Endodermal cell (in vitro differentiated cells): Measurements from ENCODE around the gene EPS8L2. TPM values are rescaled to one million over a fixed set of nuclear protein-coding genes. Genes with fewer than 3 reads are reported as not detected.
A peak's percentile ranks its signal among the peaks of the same experiment; 100 is the strongest.

Experiments used
- DNase-seq: peaks from one replicate; pipeline ENCODE4 v3.0.0-alpha.2; 2017
- H3K27ac ChIP-seq: 2 replicates; pipeline ENCODE4 v1.5.1; 2013; ENCODE audit warnings: mild to moderate bottlenecking, low read depth, low read length, moderate library complexity
- H3K27me3 ChIP-seq: 2 replicates; pipeline ENCODE4 v1.6.1; 2013; ENCODE audit warnings: mild to moderate bottlenecking, low read length, moderate library complexity; ENCODE audit not compliant: insufficient read depth, control insufficient read depth, poor library complexity, severe bottlenecking
- H3K36me3 ChIP-seq: 2 replicates; pipeline ENCODE4 v1.7.0; 2013; ENCODE audit warnings: mild to moderate bottlenecking, low read length, moderate library complexity; ENCODE audit not compliant: control insufficient read depth, insufficient read depth
- H3K4me1 ChIP-seq: one replicate; pipeline ENCODE4 v1.7.0; 2013; ENCODE audit warnings: low read length; ENCODE audit not compliant: control insufficient read depth, insufficient read depth
- H3K4me3 ChIP-seq: 2 replicates; pipeline ENCODE4 v1.5.1; 2013; ENCODE audit warnings: mild to moderate bottlenecking, low read length, moderate library complexity
- H3K9ac ChIP-seq: 2 replicates; pipeline ENCODE4 v1.6.1; 2013; ENCODE audit warnings: mild to moderate bottlenecking, low read length, moderate library complexity; ENCODE audit not compliant: poor library complexity, severe bottlenecking; ENCODE audit errors: extremely low read depth
- H3K9me3 ChIP-seq: 2 replicates; pipeline ENCODE4 v1.6.1; 2013; ENCODE audit warnings: mild to moderate bottlenecking, low read length, moderate library complexity; ENCODE audit not compliant: control insufficient read depth
- H3K27ac Mint-ChIP-seq: 2 replicates; pipeline ENCODE4 v1.8.0; 2020; ENCODE audit warnings: mixed read lengths
- H3K27me3 Mint-ChIP-seq: 2 replicates; pipeline ENCODE4 v1.8.0; 2021; ENCODE audit warnings: mild to moderate bottlenecking, mixed read lengths; ENCODE audit not compliant: insufficient read depth
- H3K36me3 Mint-ChIP-seq: 2 replicates; pipeline ENCODE4 v1.8.0; 2020; ENCODE audit warnings: low read depth, mixed read lengths
- H3K4me1 Mint-ChIP-seq: 2 replicates; pipeline ENCODE4 v1.8.0; 2020; ENCODE audit warnings: mixed read lengths
- H3K4me3 Mint-ChIP-seq: 2 replicates; pipeline ENCODE4 v1.8.0; 2020; ENCODE audit warnings: mild to moderate bottlenecking, moderate library complexity, mixed read lengths
- H3K9me3 Mint-ChIP-seq: 2 replicates; pipeline ENCODE4 v1.8.0; 2020; ENCODE audit warnings: mild to moderate bottlenecking, mixed read lengths
- CTCF ChIP-seq: fragments of 200-600 bp; sonication (generic); conservative IDR thresholded peaks from 2 replicates; pipeline ENCODE4 v1.5.0; 2021; ENCODE audit warnings: antibody characterized with exemption, mild to moderate bottlenecking
- WGBS, 2 experiments: methylation state at CpG; one replicate each; pipeline versions ENCODE4 v1.1.5 to v1.1.7; 2013; ENCODE audit warnings: missing lambda C conversion rate in 2 of 2, mixed read lengths in 1 of 2; ENCODE audit not compliant: insufficient coverage in 1 of 2, insufficient read length in 1 of 2; 5-methylcytosine and 5-hydroxymethylcytosine counted together
- total RNA-seq, 2 donors: library from RNA; stranded (reverse); fragmentation: NEBNext Ultra II Directional in 1 of 2; extraction: Animal tissue kit (Norgen Biotek cat#: 25700) in 1 of 2; gene quantifications; 2 replicates in 1 of 2; 3 replicates in 1 of 2; pipeline ENCODE4 v1.2.1, GENCODE V29; 2021

The EPS8L2 gene
- total RNA-seq, 2 donors from 2014 or later = 26.2 to 28.0 TPM

DNA sequence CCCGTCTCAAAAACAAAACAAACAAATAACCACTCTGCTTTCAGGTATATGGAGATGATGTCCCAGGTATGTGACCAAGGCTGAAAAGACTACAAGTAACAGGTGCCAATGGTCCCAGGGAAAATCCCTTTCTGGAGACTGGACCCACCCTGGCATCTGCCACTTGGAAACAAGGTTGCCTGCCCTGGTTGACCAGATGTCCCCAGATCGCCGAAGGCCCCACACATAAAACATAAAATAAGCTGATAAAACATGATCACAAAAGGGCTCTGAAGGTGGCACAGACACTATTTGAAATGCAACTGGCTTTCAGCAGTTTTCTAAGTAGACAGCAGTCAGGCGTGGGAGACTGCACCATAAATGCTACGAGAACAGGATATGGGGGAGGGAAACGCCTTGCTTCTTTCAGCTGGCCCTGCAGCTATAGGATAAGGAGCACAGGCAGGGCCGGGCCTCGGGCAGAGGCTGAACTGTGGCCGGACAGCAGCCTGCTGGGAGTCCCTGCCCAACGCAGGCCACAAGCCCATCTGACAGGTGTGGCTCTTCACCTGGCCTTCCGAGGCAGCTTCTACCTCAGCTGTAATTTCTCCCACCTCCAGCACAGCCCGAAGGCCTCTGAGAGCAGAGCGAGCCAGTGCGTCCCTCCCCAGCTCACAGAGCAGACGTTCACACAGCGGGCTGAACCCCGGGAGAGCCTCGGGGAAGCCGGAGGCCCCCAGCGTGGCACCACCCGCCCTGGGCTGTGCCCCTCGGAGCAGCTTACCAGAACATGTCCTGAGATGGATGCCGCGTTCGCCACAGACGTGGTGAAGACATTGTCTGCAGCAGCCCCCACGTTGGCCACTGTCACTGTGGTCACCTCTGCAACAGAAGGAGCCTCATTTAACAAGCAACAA is 15.0 kb upstream of the EPS8L2 start:
- Histone ChIP-seq H3K4me3 (no peak overlapping the region), H3K9ac (no peak overlapping the region), H3K27ac (no peak overlapping the region), H3K36me3 (peaks cover 35% of the 10 kb centered on the region), H3K9me3 (no peaks in the 10 kb centered on the region), H3K27me3 (no peaks in the 10 kb centered on the region), H3K4me1 (peaks cover 5% of the 10 kb centered on the region)
- TF ChIP-seq CTCF = no peak
- Mint-ChIP-seq H3K9me3 (no peaks in the 10 kb centered on the region), H3K36me3 (peaks cover 41% of the 10 kb centered on the region), H3K27me3 (no peaks in the 10 kb centered on the region), H3K27ac (no peak overlapping the region), H3K4me3 (no peak overlapping the region), H3K4me1 (peaks cover 11% of the 10 kb centered on the region)
- DNase-seq = no peak
- 90 to 96% methylated on average over 21 to 26 of the region's 27 CpGs for WGBS, 2 experiments

GRCh38 chr11:691710-692590 is 14.1 kb upstream of the EPS8L2 start:
- H3K9ac ChIP-seq = no peak overlapping the region
- H3K36me3 Mint-ChIP-seq = peaks cover 33% of the 10 kb centered on the region
- H3K27ac ChIP-seq = no peak overlapping the region
- 92 to 95% methylated on average over 16 to 18 of the region's 18 CpGs for WGBS, 2 experiments
- no peak overlapping the region for H3K27ac Mint-ChIP-seq
- H3K27me3 Mint-ChIP-seq = no peaks in the 10 kb centered on the region
- H3K9me3 ChIP-seq = no peaks in the 10 kb centered on the region
- H3K4me3 Mint-ChIP-seq = no peak overlapping the region
- H3K4me3 ChIP-seq = no peak overlapping the region
- H3K4me1 ChIP-seq = peaks cover 5% of the 10 kb centered on the region
- H3K27me3 ChIP-seq = no peaks in the 10 kb centered on the region
- H3K4me1 Mint-ChIP-seq = peaks cover 11% of the 10 kb centered on the region
- TF ChIP-seq CTCF = no peak
- DNase-seq = no peak
- H3K9me3 Mint-ChIP-seq = no peaks in the 10 kb centered on the region
- peaks cover 25% of the 10 kb centered on the region for H3K36me3 ChIP-seq

GRCh38 chr11:692824-693414 is 13.1 kb upstream of the EPS8L2 start:
- H3K27ac ChIP-seq = no peak overlapping the region
- Mint-ChIP-seq H3K9me3 (no peaks in the 10 kb centered on the region), H3K27me3 (no peaks in the 10 kb centered on the region), H3K36me3 (peaks cover 23% of the 10 kb centered on the region), H3K4me1 (peaks cover 20% of the 10 kb centered on the region), H3K27ac (peak overlapping the region; percentile 46), H3K4me3 (peak overlapping the region; percentile 76)
- H3K27me3 ChIP-seq = no peaks in the 10 kb centered on the region
- no peak overlapping the region for H3K9ac ChIP-seq
- 91 to 92% methylated on average over 18 to 23 of the region's 23 CpGs for WGBS, 2 experiments
- no peak for TF ChIP-seq CTCF
- DNase-seq = no peak
- H3K4me1 ChIP-seq = peaks cover 5% of the 10 kb centered on the region
- H3K9me3 ChIP-seq = no peaks in the 10 kb centered on the region
- H3K36me3 ChIP-seq = peaks cover 18% of the 10 kb centered on the region
- peak overlapping the region; percentile 66 for H3K4me3 ChIP-seq
